Nephron (organoid): ENCODE measurements around the gene GP9.

Experiments used
- H3K27ac Mint-ChIP-seq, 3 experiments: 2 replicates each; pipeline ENCODE4 v1.8.0; 2020; ENCODE audit warnings: mixed read lengths in 3 of 3, mild to moderate bottlenecking in 2 of 3, moderate library complexity in 1 of 3
- H3K27me3 Mint-ChIP-seq: 2 replicates; pipeline ENCODE4 v1.8.0; 2021; ENCODE audit warnings: low read depth, mild to moderate bottlenecking, moderate library complexity, mixed read lengths
- H3K36me3 Mint-ChIP-seq: 2 replicates; pipeline ENCODE4 v1.8.0; 2020; ENCODE audit warnings: low read depth, mixed read lengths
- H3K4me1 Mint-ChIP-seq: 2 replicates; pipeline ENCODE4 v1.8.0; 2020; ENCODE audit warnings: mixed read lengths
- H3K4me3 Mint-ChIP-seq, 3 experiments: 2 replicates each; pipeline ENCODE4 v1.8.0; 2020; ENCODE audit warnings: mild to moderate bottlenecking in 3 of 3, mixed read lengths in 3 of 3, moderate library complexity in 2 of 3
- H3K9me3 Mint-ChIP-seq: 2 replicates; pipeline ENCODE4 v1.8.0; 2020; ENCODE audit warnings: mixed read lengths
- TF ChIP-seq, protein P1 (sequence below), 3 experiments: fragments of 200-600 bp; sonication (generic); IDR thresholded peaks; one replicate each; pipeline ENCODE4 v1.5.0; 2021; ENCODE audit warnings: antibody characterized with exemption in 3 of 3; ENCODE audit not compliant: unreplicated experiment in 3 of 3

GP9 gene

DNA sequence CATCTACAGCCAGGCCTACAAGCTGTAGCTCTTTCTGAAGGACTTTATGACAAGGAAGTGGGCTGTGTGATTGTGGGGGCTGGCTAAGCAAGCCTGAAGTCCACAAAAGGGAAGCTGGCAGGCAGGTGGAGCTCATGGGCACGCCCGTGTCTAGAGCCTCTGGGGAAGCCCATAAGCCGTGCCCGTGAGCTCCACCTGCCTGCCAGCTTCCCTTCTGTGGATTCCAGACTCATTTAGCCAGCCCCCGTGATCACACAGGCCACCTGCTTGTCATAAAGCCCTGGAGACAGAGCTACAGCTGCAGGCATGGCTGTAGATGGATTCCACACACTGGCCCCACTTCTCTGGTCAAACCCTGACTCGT, 44.2 kb upstream of the GP9 start:
- peak overlapping the region in 2 of 3 experiments; percentile 49 to 52 for H3K27ac Mint-ChIP-seq
- no peak overlapping the region for H3K4me3 Mint-ChIP-seq
- no peaks in the 10 kb centered on the region for H3K27me3 Mint-ChIP-seq
- TF ChIP-seq, protein P1, sequence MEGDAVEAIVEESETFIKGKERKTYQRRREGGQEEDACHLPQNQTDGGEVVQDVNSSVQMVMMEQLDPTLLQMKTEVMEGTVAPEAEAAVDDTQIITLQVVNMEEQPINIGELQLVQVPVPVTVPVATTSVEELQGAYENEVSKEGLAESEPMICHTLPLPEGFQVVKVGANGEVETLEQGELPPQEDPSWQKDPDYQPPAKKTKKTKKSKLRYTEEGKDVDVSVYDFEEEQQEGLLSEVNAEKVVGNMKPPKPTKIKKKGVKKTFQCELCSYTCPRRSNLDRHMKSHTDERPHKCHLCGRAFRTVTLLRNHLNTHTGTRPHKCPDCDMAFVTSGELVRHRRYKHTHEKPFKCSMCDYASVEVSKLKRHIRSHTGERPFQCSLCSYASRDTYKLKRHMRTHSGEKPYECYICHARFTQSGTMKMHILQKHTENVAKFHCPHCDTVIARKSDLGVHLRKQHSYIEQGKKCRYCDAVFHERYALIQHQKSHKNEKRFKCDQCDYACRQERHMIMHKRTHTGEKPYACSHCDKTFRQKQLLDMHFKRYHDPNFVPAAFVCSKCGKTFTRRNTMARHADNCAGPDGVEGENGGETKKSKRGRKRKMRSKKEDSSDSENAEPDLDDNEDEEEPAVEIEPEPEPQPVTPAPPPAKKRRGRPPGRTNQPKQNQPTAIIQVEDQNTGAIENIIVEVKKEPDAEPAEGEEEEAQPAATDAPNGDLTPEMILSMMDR (IDR thresholded peaks at IDR 0.05; ENCODE audit: unreplicated experiment in 3 of 3): no peak
- H3K9me3 Mint-ChIP-seq: no peaks in the 10 kb centered on the region
- H3K4me1 Mint-ChIP-seq: peaks cover 41% of the 10 kb centered on the region
- no peaks in the 10 kb centered on the region for H3K36me3 Mint-ChIP-seq

DNA sequence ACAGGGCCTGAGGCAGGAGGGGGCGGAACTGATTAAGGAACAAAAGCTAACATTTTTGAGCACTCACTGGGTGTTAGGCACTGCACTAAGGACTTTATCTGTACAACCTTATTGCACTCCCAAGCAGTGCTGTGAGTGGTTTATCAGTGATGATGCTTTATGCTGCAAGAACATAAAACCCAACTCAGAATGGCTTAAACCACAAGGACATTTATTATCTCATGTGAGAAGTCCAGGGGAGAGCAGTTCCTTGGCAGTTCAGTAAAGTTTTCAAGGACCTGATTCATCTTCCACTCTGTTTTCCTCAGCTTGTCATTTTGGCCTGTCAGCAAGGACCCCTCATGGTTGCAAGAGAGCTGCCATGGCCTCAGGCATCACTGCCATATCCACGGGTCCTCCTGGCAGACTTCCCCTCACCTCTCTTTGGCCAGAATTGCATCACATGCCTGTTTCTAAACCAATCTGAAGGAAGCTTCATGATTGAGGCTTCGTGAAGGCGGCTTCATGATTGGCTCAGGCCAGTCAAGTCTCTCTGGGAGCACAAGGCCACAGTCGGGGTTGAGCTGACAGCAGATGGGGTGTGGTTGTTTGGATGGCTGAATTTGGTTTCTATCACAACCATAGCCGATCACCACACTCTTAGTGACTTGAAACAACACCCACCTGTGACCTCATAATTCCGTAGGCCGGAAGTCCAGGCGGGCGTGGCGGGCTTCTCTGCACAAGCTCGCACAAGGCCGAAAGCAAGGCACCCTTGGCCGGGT, 43.7 kb upstream of the GP9 start:
- H3K4me1 Mint-ChIP-seq: peaks cover 46% of the 10 kb centered on the region
- H3K4me3 Mint-ChIP-seq: no peak overlapping the region
- H3K27me3 Mint-ChIP-seq: no peaks in the 10 kb centered on the region
- H3K27ac Mint-ChIP-seq: no peak overlapping the region
- no peaks in the 10 kb centered on the region for H3K36me3 Mint-ChIP-seq
- no peaks in the 10 kb centered on the region for H3K9me3 Mint-ChIP-seq
- TF ChIP-seq, protein P1 (IDR thresholded peaks at IDR 0.05; ENCODE audit: unreplicated experiment in 3 of 3): no peak

DNA sequence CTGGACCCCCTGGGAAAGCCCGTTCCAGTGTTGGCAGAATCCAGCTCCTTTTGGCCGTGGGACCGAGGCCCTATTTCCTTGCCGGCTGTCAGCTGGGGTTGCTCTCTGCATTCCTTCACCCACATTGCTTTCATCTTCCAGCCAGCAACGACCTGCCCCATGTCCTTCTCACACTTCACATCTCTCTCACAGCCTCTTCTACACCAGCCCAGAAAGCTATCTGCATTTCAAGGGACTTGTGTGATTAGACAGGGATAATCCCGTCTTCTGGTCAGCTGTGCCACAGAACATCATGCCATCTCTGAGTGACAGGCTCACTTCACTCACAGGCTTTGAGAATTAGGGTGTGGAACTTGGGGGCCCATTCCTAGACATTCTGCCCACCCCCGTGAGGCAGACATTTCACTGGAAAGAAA, 43.1 kb upstream of the GP9 start:
- Mint-ChIP-seq H3K36me3 (no peaks in the 10 kb centered on the region), H3K27ac (peak overlapping the region in 2 of 3 experiments; percentile 3 to 56), H3K9me3 (no peaks in the 10 kb centered on the region), H3K4me1 (peaks cover 52% of the 10 kb centered on the region), H3K4me3 (peak overlapping the region in 1 of 3 experiments; percentile 16), H3K27me3 (no peaks in the 10 kb centered on the region)
- TF ChIP-seq, protein P1 (IDR thresholded peaks at IDR 0.05; ENCODE audit: unreplicated experiment in 3 of 3): no peak

DNA sequence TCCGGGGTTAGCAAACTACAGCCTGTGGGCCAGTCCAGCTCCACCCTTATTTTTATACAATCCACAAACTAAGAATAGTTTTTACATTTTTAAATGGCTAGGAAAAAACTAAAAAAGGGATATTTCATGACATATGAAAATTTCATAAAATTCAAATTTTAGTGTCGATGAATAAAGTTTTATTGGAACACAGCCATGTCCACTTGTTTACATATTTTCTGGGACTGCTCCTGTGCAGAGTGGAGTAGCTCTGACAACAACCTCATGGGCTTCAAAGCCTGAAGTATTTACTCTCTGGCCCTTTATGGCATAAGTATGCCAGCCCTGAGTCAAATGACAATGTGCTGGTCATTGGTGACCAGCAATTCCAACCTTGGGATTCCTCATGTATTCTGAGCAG, 42.3 kb upstream of the GP9 start:
- TF ChIP-seq, protein P1 (IDR thresholded peaks at IDR 0.05; ENCODE audit: unreplicated experiment in 3 of 3): no peak
- peaks cover 2% of the 10 kb centered on the region for H3K9me3 Mint-ChIP-seq
- H3K36me3 Mint-ChIP-seq: no peaks in the 10 kb centered on the region
- H3K27me3 Mint-ChIP-seq: no peaks in the 10 kb centered on the region
- H3K27ac Mint-ChIP-seq: no peak overlapping the region
- H3K4me1 Mint-ChIP-seq: peaks cover 58% of the 10 kb centered on the region
- no peak overlapping the region for H3K4me3 Mint-ChIP-seq

DNA sequence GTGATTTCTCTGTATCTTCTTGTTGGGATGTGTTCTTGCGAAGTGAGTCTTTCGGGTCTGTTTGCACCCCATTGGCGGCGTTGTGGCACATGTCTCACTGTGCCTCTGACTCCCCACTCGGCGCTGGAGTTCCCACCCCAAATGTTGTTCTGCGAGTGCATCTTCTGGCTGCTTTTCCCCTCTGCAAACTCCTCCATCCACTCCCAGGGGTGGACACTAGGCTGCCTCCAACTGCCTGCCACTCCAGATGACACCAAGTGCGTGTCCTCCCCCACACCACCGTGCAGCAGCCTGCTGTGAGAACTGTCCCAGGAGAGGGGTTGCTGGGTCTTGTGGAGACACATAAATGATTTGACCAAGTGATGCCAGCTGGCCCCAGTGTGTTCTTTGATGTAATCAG, 41.8 kb upstream of the GP9 start:
- no peaks in the 10 kb centered on the region for H3K36me3 Mint-ChIP-seq
- peak overlapping the region in 1 of 3 experiments; percentile 11 for H3K4me3 Mint-ChIP-seq
- TF ChIP-seq, protein P1 (IDR thresholded peaks at IDR 0.05; ENCODE audit: unreplicated experiment in 3 of 3): no peak
- peaks cover 59% of the 10 kb centered on the region for H3K4me1 Mint-ChIP-seq
- no peaks in the 10 kb centered on the region for H3K27me3 Mint-ChIP-seq
- H3K27ac Mint-ChIP-seq: no peak overlapping the region
- H3K9me3 Mint-ChIP-seq: peaks cover 2% of the 10 kb centered on the region

DNA sequence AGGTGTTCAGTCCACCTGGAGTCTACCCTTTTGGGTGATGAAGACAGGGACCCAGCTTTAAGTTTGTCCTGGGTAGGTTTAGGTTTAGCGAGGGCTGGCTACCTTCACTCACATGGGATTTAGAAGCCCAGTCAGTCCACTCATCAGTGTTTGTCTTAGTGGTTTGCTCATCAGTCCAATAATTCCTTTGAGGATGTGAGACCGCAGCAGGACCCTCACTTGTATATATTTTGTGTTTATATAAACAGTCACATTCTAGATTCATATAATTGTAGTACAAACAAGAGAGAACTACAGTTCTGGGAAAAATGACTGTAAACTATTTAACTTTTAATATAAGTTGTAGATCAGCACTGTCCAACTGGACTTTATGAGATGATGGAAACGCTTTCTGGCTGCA, 41.3 kb upstream of the GP9 start:
- Mint-ChIP-seq H3K36me3 (no peaks in the 10 kb centered on the region), H3K27ac (no peak overlapping the region), H3K4me1 (peaks cover 62% of the 10 kb centered on the region), H3K4me3 (no peak overlapping the region), H3K27me3 (no peaks in the 10 kb centered on the region), H3K9me3 (peaks cover 2% of the 10 kb centered on the region)
- TF ChIP-seq, protein P1 (IDR thresholded peaks at IDR 0.05; ENCODE audit: unreplicated experiment in 3 of 3): no peak
